Heart left ventricle (tissue), 13 donors: Measurements from ENCODE around the gene ADSS1.

Source experiments
- POLR2A ChIP-seq, 2 donors: fragments of 450-650 bp; IDR thresholded peaks; one replicate each; pipeline ENCODE4 v1.6.1; 2017; ENCODE audit warnings: antibody characterized with exemption in 2 of 2, mild to moderate bottlenecking in 2 of 2, moderate library complexity in 2 of 2
- TF ChIP-seq, protein P1 (sequence below), 12 donors: fragments of 200-600 bp; sonication (generic) in 4 of 12; IDR thresholded peaks; one replicate each; pipeline versions ENCODE4 v1.5.0 to v1.8.0; 2018 to 2022; ENCODE audit warnings: antibody characterized with exemption in 12 of 12, mild to moderate bottlenecking in 5 of 12
- donor health status: ischemic (EF 13 %, LVEDD 7.1; RV severe dilation, severe dysfunction).
- donor health status: DM: no; HTN: yes; CAD: no.
- donor health status: DM: no; HTN: no; CAD: no.
- donor health status: ischemic (EF 25% LVEDD 6.9; RV normal size, moderate dysfunction).
- donor health status: ischemic (EF 25% LVEDD 5.7; RV mildly dilated, moderate dysfunction).
- donor health status: ischemic (EF 35%, LVEDD 5.7; RV mildly dilated, moderate dysfunction).
- donor health status: nonischemic (EF 11% LVEDD 7.7; RV severe dilation, severe dysfunction).
- donor health status: DM: yes; HTN: yes; CAD: no.
- donor health status: PGD.
- donor health status: ischemic (EF 29% LVEDD 5.4; RV normal size, mild dysfunction).
- donor health status: nonischemic (EF 23%, LVEDD 6.1; RV moderate dilation, normal function).

DNA sequence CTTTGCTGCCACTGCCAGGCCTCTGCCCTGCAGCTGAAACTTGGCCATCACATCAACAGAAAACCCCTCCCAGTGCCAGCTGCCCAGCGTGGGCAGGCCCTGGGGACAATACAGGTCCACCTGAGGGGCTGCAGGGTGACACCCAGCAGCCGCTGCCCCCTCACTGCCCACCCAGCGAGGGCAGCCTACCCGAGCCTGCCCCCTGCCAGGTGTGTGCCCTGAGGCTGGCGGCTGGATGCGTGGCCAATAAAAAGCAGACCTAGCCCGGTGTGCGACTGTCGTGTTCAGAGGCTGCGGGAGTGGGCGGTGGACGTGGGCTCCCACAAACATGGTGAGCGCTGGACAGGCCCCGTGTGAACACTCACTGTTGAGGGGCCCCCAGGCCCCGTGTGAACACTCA lies 4.7 kb upstream of the ADSS1 start:
- TF ChIP-seq, protein P1, sequence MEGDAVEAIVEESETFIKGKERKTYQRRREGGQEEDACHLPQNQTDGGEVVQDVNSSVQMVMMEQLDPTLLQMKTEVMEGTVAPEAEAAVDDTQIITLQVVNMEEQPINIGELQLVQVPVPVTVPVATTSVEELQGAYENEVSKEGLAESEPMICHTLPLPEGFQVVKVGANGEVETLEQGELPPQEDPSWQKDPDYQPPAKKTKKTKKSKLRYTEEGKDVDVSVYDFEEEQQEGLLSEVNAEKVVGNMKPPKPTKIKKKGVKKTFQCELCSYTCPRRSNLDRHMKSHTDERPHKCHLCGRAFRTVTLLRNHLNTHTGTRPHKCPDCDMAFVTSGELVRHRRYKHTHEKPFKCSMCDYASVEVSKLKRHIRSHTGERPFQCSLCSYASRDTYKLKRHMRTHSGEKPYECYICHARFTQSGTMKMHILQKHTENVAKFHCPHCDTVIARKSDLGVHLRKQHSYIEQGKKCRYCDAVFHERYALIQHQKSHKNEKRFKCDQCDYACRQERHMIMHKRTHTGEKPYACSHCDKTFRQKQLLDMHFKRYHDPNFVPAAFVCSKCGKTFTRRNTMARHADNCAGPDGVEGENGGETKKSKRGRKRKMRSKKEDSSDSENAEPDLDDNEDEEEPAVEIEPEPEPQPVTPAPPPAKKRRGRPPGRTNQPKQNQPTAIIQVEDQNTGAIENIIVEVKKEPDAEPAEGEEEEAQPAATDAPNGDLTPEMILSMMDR (IDR thresholded peaks at IDR 0.05), result no peak
- TF ChIP-seq POLR2A (IDR thresholded peaks at IDR 0.05), result no peak
